GM23248 (cell line): ENCODE data around the gene CD58.

Experiments
- EZH2 ChIP-seq: fragments of 200-600 bp; sonication (generic); IDR thresholded peaks from 2 replicates; pipeline ENCODE4 v1.6.1; 2018; ENCODE audit warnings: antibody characterized with exemption, mild to moderate bottlenecking; ENCODE audit not compliant: insufficient read depth, poor library complexity, severe bottlenecking
- EZH2phosphoT487 ChIP-seq: fragments of 200-600 bp; sonication (generic); IDR thresholded peaks from 2 replicates; pipeline ENCODE4 v1.6.1; 2018; ENCODE audit warnings: antibody characterized with exemption, moderate library complexity, mild to moderate bottlenecking, low read depth; ENCODE audit not compliant: insufficient read depth

- no peak for TF ChIP-seq EZH2
- no peak for TF ChIP-seq EZH2phosphoT487
These were observed 59.3 kb downstream of the CD58 start for GRCh38 chr1:116511459-116512019.
